RKO (cell line): ENCODE data around the gene EIPR1.
"Not testable (repeated sequence)": the region's sequence is repeated elsewhere in the genome, so short reads cannot be mapped to it uniquely, and the experiment has no call there.

Source experiments
- DNase-seq: peaks from one replicate; pipeline ENCODE4 v3.0.0-alpha.2; 2016; ENCODE audit warnings: low spot score

EIPR1 gene

GRCh38 chr2:3286646-3287036, 91.0 kb downstream of the EIPR1 start:
- not testable (repeated sequence) for DNase-seq

DNA sequence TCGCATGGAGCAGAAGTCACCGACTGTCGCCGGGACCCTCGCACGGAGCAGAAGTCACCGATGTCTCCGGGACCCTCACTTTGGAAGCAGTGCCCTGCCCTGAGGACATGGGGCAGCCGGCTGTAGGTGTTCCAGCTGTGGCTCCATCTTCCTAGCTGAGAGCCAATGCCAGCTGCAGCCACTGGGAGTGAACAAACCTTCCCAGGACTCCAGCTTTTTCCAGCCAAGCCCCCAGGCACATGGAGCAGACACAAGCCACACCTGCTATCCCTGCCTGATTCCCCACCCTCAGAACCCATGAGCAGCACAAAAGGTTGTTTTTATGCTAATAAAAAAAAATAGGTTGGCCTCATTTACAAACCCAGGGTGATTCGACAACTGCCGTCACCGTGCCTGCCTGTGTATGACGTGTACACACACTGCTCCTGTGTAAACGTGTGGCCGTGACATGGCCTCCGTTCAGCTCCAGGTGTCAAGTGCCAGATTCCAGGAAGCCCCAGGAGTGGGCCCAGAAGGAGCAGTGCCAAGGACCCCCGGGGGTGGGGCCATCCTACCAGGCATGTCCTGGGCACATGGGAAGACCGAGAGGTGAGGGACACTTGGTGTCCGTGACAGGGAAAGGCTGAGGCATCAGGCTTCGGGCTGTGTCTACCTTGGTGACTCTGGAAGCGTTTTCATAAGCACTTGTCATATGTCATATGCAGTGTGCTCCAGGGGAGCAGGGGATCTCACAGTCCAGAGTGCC, 91.5 kb downstream of the EIPR1 start:
- no peak for DNase-seq

GRCh38 chr2:3284657-3285630, 92.7 kb downstream of the EIPR1 start:
- DNase-seq = no peak

DNA sequence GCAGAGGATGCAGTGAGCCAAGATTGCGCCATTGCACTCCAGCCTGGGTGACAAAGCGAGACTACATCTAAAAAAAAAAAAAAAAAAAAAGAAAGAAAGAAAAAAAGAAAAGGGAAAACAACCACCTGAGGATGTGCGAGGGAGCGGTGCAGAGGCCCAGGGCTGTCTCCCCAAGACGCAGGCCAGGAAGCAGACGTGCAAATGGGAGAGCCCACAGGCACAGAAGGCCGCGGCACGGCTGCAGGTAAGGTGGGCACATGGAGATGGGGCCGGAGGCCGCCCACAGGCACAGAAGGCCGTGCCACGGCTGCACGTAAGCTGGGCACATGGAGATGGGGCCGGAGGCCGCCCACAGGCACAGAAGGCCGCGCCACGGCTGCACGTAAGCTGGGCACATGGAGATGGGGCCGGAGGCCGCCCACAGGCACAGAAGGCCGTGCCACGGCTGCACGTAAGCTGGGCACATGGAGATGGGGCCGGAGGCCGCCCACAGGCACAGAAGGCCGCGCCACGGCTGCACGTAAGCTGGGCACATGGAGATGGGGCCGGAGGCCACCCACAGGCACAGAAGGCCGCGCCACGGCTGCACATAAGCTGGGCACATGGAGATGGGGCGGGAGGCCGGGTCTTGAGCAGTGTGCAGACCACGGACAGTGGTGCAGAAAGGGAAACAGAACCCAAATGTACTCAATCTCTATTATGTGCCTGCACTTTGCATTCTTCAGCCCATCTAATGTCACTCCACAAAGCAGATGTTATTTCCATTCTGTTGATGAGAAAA, 93.6 kb downstream of the EIPR1 start:
- DNase-seq = not testable (repeated sequence)

DNA sequence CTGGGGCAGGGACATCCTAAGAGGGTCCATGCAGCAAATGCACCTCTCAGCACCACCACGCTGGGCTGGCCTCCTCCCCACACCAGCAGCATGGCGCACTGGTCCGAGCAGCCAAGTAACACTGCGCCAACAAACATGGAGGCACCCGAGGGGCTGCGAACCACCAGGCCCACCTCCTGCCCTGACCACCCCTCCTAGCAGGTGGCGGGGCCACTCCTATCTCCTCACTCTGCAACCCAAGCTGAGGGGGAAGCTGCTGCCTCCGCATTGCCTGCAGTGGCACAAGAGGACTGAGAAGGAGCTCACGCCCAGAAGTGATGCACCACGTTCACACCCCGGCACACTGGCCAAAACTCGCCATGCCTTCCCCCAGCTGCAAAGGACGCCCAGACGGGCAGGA, 94.4 kb downstream of the EIPR1 start:
- DNase-seq = no peak

DNA sequence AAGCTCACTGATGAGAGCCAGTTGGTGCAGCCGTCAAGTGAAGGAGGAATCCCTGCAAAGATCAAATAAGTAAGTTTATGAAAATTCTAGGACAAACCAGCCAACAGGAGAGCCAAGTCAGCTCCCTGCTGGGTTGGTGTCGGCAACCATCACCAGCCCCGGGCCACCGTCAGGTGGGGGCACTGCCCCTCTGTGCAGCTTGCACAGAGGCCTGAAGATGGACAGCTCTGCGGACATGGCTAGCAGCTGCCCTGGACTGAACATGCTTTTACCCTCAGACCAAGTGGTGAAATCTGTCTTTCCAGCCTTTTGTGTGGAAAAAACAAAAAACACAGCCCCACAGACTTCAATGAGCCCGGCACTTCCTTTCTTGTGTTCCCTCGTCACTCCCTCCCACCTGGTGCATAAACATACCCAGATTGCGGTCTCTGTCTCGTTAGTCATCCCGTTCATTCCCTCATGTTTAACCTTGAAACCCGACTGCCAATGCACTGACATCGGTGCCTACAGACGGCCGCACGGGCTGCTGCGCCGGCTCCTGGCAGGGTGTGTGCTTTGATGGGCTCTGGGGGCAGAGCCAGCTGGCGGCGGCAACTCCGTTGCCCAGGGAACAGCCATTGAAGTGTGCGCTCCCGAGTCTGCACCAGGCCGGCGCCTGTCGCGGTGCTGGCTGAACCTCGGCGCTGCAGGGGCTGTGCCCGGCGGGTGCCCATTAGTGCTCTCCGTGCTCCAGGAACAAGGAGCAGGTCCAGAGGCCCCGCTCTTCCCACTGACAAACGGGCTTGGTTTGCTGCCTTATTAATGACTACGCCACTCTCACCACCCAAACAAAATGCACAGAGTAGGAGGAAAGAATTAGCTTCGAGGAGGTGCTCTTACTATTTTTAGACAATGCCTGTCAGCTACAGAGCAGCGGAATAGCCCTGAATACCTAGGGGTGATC, 95.3 kb downstream of the EIPR1 start:
- DNase-seq = no peak

GRCh38 chr2:3280683-3281520, 96.7 kb downstream of the EIPR1 start:
- no peak for DNase-seq

GRCh38 chr2:3280197-3280596, 97.4 kb downstream of the EIPR1 start:
- no peak for DNase-seq

- DNase-seq = no peak
Measured at GRCh38 chr2:3279236-3279960, 98.2 kb downstream of the EIPR1 start.

- no peak for DNase-seq
Measured at GRCh38 chr2:3278521-3279218, 98.9 kb downstream of the EIPR1 start.

DNA sequence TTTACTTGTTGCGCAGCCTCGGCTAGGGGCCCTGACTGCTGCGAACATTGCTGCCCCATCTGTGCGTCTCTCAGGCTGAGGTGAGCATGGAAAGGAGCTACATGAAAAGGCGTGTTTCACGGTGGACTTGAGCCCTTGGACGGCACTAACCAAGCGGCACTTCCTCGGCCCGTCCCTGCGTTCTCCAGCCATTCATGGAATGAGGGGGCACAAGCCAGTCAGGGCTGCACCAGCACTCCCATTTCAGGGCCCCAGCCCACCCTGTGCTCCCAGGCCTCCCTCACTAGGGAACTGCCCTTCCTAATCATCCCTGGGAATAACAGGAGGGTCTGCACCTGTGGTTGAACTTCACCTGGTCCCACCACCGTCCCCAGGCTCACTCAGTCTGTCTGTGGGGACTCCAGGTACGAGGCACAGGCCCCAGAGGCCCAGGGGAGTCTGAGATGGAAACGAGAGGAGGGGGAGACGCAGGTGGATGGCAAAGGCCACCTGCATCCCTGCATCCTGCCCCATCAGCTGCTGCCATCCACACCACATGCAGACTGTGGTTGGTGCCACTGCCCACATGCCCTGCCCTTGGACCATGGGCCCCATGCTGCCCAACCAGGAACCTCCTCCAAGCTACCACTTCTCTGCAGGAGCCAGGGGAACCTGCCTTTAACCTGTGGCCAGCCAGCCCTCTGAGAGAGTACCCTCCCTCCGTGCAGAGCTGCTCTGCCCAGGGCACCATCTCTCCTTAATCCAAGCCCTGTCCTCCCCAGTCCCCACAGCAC, 99.7 kb downstream of the EIPR1 start:
- no peak for DNase-seq

- no peak for DNase-seq
Measured at GRCh38 chr2:3277050-3277747, 100.4 kb downstream of the EIPR1 start.

DNA sequence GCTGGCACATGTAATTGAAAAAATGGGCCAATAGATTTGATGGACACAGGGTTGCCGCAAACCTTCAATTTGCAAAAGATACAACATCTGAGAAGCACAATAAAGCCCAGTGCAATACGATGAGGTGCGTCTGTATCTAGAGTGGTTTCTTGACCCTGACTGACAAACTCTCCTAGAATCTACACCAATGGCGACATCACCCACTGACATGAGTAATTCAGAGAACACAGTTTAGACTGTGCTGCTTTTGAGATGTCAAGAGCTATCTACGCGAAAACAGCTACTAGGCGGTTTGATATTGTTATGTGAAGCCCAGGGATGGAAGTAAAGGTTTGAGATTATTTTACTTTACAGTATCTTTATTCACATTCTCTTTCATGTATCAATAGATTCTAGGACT, 104.9 kb downstream of the EIPR1 start:
- no peak for DNase-seq

GRCh38 chr2:3270095-3270478, 107.5 kb downstream of the EIPR1 start:
- DNase-seq = no peak

DNA sequence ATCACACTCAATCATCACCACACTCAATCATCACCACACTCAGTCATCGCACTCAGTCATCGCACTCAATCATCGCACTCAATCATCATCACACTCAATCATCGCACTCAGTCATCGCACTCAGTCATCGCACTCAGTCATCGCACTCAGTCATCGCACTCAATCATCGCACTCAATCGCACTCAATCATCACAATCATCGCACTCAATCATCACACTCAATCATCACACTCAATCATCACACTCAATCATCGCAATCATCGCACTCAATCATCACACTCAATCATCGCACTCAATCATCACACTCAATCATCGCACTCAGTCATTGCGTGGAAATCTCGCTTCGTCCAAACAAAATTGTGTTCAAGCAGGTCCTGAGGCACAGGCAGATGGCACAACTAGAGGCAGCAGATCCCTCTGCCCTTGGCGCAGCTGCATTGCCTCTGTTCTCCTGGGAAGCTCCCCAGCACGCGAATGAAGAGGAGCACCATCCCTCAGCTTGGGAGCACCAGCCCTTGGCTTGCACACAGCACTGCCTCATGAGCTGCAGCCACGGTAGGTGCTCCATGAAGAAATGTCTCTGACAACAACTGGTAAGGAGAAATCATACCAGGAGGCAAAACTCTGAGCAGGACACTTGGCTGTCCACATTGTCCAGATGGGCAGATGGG, 108.1 kb downstream of the EIPR1 start:
- DNase-seq = no peak

DNA sequence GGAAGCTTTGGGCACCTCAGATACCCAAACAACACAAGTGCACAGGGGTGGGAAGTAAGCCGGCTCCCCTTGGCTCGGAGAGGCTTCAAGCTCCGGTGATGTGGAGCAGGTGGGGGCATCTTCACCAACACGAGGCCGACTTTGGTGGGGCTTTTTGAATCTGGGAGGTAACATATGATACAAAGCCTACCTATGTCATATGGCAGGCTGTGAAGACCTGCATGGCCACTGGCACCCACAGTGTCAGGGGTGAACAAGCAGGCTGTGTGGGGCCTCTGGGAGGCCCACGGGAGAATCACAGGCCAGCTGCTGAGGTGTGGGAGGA, 109.0 kb downstream of the EIPR1 start:
- DNase-seq = no peak
